HUES6 (cell line): ENCODE measurements around the gene PTH1R.

Experiments
- H3K27ac ChIP-seq: 2 replicates; pipeline ENCODE4 v1.7.0; 2013; ENCODE audit warnings: low read depth, mild to moderate bottlenecking, low read length, inconsistent platforms
- H3K27me3 ChIP-seq: 2 replicates; pipeline ENCODE4 v1.6.1; 2013; ENCODE audit warnings: low read length; ENCODE audit not compliant: control insufficient read depth, insufficient read depth
- H3K36me3 ChIP-seq: 2 replicates; pipeline ENCODE4 v1.6.1; 2013; ENCODE audit warnings: low read length; ENCODE audit not compliant: control insufficient read depth, insufficient read depth
- H3K4me1 ChIP-seq: 2 replicates; pipeline ENCODE4 v1.6.1; 2013; ENCODE audit warnings: low read length; ENCODE audit not compliant: control insufficient read depth, insufficient read depth
- H3K4me3 ChIP-seq: 2 replicates; pipeline ENCODE4 v1.5.1; 2013; ENCODE audit warnings: low read depth, low read length
- H3K9ac ChIP-seq: one replicate; pipeline ENCODE4 v1.6.1; 2013; ENCODE audit warnings: mild to moderate bottlenecking, low read length
- H3K9me3 ChIP-seq: 2 replicates; pipeline ENCODE4 v1.6.1; 2013; ENCODE audit warnings: low read depth, low read length; ENCODE audit not compliant: control insufficient read depth, insufficient read depth

The PTH1R gene

DNA sequence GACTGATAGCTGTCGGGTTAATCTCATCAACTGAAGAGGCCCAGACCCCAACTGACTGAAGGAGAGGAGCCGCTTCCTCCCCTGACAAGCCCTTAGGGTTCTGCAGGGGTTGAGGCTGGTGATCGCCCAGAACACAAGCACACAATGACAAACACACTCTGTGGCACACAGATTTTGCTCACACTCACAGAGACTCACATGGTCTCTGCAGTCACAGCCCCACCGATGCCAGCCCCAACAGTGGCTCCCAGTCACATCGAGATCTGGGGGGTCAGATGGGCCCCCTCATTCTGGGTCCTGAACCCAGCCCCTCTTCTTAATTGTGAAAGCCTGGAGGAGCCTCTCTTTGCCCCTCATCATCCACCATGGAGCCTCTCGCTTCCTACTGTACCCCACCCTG lies 16.7 kb downstream of the PTH1R start:
- H3K27ac ChIP-seq: no peak overlapping the region
- H3K36me3 ChIP-seq: no peaks in the 10 kb centered on the region
- no peak overlapping the region for H3K4me3 ChIP-seq
- peaks cover 63% of the 10 kb centered on the region for H3K27me3 ChIP-seq
- H3K9ac ChIP-seq: no peak overlapping the region
- peaks cover 27% of the 10 kb centered on the region for H3K4me1 ChIP-seq
- no peaks in the 10 kb centered on the region for H3K9me3 ChIP-seq

DNA sequence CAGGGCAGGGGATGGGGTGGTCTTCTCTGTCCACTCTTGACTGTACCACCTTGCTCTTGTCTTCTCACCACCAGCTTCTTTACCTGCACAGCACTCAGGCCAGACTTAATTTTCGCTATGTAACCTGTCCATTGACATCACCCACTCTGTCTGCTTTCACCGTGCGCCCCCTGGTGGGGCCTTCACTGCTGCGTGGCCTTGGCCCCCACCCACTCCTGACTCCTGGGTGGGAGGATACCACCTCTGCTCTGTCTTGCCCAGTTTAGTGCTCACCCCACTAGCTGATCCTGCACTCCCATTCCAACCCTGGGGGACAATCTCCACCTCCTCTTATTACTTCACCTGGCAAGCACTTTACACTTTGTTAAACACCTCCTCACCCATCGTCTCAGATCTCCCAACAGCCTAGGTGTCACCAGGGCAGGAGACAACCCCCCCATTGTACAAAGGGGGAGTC lies 17.7 kb downstream of the PTH1R start:
- Histone ChIP-seq H3K9me3 (no peaks in the 10 kb centered on the region), H3K9ac (no peak overlapping the region), H3K27me3 (peaks cover 53% of the 10 kb centered on the region)

DNA sequence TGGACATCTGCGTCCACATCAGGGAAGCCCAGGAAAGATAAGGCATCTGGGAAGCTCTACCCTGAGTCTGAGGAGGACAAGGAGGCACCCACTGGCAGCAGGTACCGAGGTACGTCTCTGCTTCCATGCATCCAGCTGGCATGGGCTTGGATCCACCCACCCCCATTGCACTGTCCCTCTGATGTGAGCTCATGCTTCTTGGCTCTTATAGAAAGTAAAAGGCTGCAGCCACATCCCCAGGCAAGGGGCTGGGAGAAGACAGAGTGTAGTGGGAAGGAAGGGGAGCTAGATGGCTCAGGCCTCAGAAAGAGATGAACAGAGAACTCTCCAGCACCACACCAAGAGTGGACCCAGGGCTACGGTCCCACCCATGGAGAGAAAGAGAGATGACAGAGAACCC lies 18.2 kb downstream of the PTH1R start:
- no peaks in the 10 kb centered on the region for H3K9me3 ChIP-seq
- H3K4me3 ChIP-seq: no peak overlapping the region
- H3K27ac ChIP-seq: no peak overlapping the region
- H3K27me3 ChIP-seq: peaks cover 48% of the 10 kb centered on the region
- H3K9ac ChIP-seq: no peak overlapping the region
- peaks cover 18% of the 10 kb centered on the region for H3K4me1 ChIP-seq
- no peaks in the 10 kb centered on the region for H3K36me3 ChIP-seq

More for the DNA sequence above, 17.7 kb downstream of the PTH1R start:
- no peak overlapping the region for H3K27ac ChIP-seq
- H3K4me1 ChIP-seq: peaks cover 18% of the 10 kb centered on the region
- no peaks in the 10 kb centered on the region for H3K36me3 ChIP-seq
- H3K4me3 ChIP-seq: no peak overlapping the region

DNA sequence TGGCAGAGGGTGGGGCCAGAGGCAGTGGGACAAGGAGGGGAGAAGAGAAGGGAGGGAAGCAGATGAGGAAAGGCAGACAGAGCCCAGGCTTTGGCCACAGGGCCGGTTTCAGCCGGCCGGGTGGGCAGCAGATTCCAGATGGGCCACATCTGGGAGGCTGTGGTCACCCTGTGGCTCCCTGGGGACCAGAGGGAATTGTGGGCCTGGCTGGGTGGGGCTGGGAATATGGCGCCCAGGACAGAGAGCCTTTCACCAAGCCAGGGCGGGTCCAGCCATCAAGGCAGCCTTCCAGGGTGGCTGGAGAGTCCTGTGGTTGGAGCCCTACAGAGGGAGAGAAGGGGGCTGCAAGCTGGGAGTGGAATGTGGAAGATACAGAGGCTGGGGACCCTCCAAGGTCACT lies 18.9 kb downstream of the PTH1R start:
- Histone ChIP-seq H3K9ac (no peak overlapping the region), H3K36me3 (no peaks in the 10 kb centered on the region), H3K27ac (no peak overlapping the region), H3K4me3 (no peak overlapping the region), H3K4me1 (peaks cover 18% of the 10 kb centered on the region), H3K9me3 (no peaks in the 10 kb centered on the region), H3K27me3 (peaks cover 42% of the 10 kb centered on the region)

DNA sequence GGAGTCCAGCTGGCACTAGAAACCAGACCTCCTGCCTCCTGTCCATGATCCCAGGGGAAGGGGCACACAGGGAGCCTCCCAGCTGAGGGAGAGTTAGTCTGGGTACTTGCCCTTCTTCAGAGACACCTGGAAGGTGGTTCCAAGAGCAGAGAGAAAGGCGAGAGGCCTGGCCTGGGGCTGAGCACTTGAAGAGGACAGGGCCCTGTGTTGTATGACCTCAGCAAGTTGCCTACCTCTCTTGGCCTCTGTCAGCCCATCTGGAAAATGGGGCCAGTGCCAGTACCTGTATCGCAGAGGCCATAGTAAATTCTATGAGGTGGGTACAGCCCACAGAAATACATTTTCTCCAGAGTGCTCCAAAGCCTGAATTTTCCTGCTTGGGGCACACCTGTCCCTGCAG lies 19.5 kb downstream of the PTH1R start:
- Histone ChIP-seq H3K36me3 (no peaks in the 10 kb centered on the region), H3K9me3 (no peaks in the 10 kb centered on the region), H3K27me3 (peaks cover 35% of the 10 kb centered on the region), H3K4me1 (peaks cover 12% of the 10 kb centered on the region), H3K27ac (no peak overlapping the region), H3K9ac (no peak overlapping the region), H3K4me3 (no peak overlapping the region)

DNA sequence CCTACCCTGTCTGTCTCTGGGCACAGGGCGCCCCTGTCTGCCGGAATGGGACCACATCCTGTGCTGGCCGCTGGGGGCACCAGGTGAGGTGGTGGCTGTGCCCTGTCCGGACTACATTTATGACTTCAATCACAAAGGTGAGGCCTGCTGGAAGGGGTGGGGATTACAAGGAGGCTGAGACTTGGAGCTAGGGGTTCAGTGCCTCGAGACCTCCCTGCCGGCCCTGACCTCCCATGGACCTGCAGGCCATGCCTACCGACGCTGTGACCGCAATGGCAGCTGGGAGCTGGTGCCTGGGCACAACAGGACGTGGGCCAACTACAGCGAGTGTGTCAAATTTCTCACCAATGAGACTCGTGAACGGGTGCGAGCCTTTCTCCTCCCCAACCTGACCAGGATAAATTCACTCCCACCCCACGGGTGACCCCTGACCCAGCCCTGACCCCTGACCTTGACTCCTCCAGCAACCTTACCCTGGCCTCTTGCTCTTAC lies 20.4 kb downstream of the PTH1R start:
- peaks cover 7% of the 10 kb centered on the region for H3K4me1 ChIP-seq
- H3K4me3 ChIP-seq: no peak overlapping the region; the same call in 1 of the 2 replicates
- no peaks in the 10 kb centered on the region for H3K36me3 ChIP-seq
- peaks cover 29% of the 10 kb centered on the region for H3K27me3 ChIP-seq
- H3K9me3 ChIP-seq: no peaks in the 10 kb centered on the region
- no peak overlapping the region for H3K9ac ChIP-seq
- no peak overlapping the region for H3K27ac ChIP-seq

DNA sequence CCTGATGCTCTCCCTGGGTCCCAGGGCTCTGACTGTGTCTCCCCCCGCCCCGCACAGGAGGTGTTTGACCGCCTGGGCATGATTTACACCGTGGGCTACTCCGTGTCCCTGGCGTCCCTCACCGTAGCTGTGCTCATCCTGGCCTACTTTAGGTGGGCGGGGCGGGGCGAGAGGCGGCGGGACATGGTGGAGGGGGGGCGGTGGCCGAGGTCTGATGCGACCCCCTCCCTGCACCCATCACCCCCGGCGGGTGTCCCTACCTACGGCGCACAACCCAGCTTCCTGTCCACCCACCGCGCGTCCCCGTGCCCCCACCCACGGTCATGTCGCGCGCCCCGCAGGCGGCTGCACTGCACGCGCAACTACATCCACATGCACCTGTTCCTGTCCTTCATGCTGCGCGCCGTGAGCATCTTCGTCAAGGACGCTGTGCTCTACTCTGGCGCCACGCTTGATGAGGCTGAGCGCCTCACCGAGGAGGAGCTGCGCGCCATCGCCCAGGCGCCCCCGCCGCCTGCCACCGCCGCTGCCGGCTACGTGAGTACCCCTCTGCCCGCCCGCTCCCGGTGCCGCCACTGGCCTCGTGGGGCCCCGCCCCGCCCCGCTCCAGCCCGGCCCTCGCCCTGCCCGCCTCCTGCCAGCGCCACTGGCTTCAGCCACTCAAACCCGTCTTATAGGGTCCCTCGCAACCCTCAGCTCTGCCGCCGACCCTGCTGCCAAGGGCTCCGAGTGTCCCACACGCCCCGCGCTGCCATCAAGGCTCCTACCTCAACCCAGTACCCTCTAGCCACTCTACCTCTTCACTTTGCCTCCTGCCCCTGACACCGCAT lies 21.0 kb downstream of the PTH1R start:
- Histone ChIP-seq H3K4me1 (no peaks in the 10 kb centered on the region; the same call in 1 of the 2 replicates), H3K27me3 (peaks cover 23% of the 10 kb centered on the region), H3K4me3 (peak overlapping the region; percentile 38; the same call in 1 of the 2 replicates), H3K9me3 (no peaks in the 10 kb centered on the region), H3K9ac (no peak overlapping the region), H3K27ac (no peak overlapping the region), H3K36me3 (no peaks in the 10 kb centered on the region)

DNA sequence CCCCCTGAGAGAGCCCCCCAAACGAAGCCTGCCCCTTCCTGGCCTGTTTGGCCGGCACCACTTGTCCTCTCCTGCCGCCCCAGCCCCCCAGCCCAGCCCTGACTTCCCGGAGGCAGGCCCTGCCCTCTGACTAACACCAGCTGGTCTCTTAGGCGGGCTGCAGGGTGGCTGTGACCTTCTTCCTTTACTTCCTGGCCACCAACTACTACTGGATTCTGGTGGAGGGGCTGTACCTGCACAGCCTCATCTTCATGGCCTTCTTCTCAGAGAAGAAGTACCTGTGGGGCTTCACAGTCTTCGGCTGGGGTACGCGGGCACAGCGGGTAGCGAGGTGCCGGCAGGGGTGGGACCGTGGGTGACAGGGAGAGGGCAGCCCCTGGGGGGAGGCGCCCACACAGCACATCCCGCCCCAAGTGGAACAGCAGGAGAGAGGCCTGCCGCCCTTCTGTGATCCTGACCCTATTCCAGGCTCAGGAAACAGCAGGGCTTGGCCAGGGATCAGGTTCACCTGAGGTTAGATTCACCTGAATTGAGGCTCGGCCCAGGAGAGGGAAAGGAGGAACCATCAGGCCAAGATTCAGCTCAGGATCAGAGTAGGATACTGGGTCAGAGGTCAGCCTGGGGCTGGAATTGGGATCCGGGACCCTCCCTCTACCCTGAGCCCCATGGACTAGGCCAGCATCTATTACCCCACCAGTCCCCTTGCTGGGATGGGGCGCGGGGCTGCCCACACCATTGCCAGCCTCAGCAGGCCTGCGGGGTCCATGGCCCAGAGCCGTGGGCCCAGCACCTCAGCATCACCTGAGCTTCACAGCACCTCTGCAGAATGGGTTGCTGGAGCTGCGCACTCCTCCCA lies 21.9 kb downstream of the PTH1R start:
- Histone ChIP-seq H3K9ac (no peak overlapping the region), H3K4me3 (peak overlapping the region; percentile 38; the same call in 1 of the 2 replicates), H3K36me3 (no peaks in the 10 kb centered on the region), H3K27me3 (peaks cover 15% of the 10 kb centered on the region), H3K9me3 (no peaks in the 10 kb centered on the region), H3K27ac (no peak overlapping the region), H3K4me1 (no peaks in the 10 kb centered on the region)

DNA sequence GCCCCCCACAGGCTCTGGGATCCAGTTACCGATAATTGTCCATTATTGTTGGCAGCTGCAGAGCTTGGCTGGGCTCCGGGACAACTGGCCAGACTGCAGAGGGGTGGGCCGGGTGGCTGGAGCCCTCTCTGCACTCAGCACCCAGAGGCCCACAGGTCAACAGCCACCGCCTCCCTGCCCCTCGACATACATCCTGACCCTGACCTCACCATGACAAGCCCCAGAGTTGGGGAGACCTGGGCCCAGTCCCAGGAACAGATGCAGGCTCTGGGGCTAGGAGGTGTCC lies 22.4 kb downstream of the PTH1R start:
- Histone ChIP-seq H3K27ac (no peak overlapping the region), H3K9ac (no peak overlapping the region), H3K4me3 (no peak overlapping the region), H3K36me3 (no peaks in the 10 kb centered on the region), H3K27me3 (peaks cover 15% of the 10 kb centered on the region), H3K9me3 (no peaks in the 10 kb centered on the region), H3K4me1 (no peaks in the 10 kb centered on the region)

DNA sequence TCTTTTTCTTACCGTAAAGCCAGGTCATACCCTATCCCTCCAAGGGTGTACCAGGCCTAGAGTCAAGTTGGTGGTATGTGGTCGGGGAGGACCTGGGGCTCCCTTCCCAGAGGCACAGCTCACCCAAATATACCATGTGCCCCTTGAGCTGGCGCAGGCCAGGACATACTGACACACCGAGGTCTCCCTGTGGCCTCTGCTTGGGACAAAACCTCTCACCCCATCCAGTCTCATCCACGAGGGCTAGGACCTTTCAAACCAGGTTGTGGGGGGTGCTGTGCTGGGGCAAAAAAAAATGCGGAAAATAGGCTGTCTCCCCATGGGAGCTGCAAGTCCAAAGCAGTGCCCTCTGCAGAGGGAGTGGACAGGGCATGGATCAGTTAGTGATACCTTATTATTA lies 22.8 kb downstream of the PTH1R start:
- no peaks in the 10 kb centered on the region for H3K9me3 ChIP-seq
- no peak overlapping the region for H3K4me3 ChIP-seq
- peaks cover 15% of the 10 kb centered on the region for H3K27me3 ChIP-seq
- H3K27ac ChIP-seq: no peak overlapping the region
- no peaks in the 10 kb centered on the region for H3K36me3 ChIP-seq
- H3K4me1 ChIP-seq: no peaks in the 10 kb centered on the region
- H3K9ac ChIP-seq: no peak overlapping the region

DNA sequence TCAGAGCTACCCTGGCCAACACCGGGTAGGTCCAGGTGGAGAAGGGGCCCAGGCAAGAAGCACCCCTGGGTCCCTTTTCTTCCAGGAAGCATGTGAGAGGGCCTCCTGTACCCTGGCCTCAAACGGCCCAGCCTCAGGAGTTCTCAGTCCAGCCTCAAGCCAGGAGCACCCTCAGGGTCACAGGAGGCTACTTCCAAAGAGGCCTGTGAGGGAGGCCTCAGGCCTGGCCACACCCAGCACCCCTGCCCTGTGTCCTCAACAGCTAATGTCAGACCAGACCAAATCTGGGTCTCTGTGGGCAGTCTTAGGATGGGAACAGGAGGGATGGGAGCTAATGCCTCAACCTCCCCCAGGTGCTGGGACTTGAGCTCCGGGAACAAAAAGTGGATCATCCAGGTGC lies 23.5 kb downstream of the PTH1R start:
- Histone ChIP-seq H3K27ac (no peak overlapping the region), H3K4me3 (no peak overlapping the region), H3K9ac (no peak overlapping the region), H3K9me3 (no peaks in the 10 kb centered on the region), H3K27me3 (peaks cover 15% of the 10 kb centered on the region), H3K36me3 (no peaks in the 10 kb centered on the region), H3K4me1 (no peaks in the 10 kb centered on the region)
